Measurements from ENCODE around the gene SORL1. TPM values are rescaled to one million over a fixed set of nuclear protein-coding genes. Genes with fewer than 3 reads are reported as not detected.

Gene SORL1
- total and polyA plus RNA-seq, 2 of the 13 experiments (the other 11 are each of a cell fraction or from before 2014, with no cell fraction given), result 21.3 to 148 TPM

DNA sequence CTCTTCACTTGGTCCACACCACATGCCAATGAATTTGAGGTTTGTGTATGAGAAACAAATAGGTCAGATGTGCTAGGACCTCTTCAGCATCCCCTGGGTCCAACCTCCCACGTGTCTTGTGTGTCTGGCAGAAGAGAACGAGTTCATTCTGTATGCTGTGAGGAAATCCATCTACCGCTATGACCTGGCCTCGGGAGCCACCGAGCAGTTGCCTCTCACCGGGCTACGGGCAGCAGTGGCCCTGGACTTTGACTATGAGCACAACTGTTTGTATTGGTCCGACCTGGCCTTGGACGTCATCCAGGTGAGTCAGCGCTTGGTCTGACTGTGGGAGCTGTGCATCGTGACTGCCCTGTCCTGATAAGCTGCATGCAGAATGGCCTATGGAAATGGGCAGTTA is 101.7 kb downstream of the SORL1 start (continued):
- TF ChIP-seq, protein P1, sequence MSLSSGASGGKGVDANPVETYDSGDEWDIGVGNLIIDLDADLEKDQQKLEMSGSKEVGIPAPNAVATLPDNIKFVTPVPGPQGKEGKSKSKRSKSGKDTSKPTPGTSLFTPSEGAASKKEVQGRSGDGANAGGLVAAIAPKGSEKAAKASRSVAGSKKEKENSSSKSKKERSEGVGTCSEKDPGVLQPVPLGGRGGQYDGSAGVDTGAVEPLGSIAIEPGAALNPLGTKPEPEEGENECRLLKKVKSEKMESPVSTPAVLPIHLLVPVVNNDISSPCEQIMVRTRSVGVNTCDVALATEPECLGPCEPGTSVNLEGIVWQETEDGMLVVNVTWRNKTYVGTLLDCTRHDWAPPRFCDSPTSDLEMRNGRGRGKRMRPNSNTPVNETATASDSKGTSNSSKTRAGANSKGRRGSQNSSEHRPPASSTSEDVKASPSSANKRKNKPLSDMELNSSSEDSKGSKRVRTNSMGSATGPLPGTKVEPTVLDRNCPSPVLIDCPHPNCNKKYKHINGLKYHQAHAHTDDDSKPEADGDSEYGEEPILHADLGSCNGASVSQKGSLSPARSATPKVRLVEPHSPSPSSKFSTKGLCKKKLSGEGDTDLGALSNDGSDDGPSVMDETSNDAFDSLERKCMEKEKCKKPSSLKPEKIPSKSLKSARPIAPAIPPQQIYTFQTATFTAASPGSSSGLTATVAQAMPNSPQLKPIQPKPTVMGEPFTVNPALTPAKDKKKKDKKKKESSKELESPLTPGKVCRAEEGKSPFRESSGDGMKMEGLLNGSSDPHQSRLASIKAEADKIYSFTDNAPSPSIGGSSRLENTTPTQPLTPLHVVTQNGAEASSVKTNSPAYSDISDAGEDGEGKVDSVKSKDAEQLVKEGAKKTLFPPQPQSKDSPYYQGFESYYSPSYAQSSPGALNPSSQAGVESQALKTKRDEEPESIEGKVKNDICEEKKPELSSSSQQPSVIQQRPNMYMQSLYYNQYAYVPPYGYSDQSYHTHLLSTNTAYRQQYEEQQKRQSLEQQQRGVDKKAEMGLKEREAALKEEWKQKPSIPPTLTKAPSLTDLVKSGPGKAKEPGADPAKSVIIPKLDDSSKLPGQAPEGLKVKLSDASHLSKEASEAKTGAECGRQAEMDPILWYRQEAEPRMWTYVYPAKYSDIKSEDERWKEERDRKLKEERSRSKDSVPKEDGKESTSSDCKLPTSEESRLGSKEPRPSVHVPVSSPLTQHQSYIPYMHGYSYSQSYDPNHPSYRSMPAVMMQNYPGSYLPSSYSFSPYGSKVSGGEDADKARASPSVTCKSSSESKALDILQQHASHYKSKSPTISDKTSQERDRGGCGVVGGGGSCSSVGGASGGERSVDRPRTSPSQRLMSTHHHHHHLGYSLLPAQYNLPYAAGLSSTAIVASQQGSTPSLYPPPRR (CRISPR knock-in tag; IDR thresholded peaks at IDR 0.05; ENCODE audit: borderline replicate concordance), result peak; percentile 85
- TF ChIP-seq, protein P2, sequence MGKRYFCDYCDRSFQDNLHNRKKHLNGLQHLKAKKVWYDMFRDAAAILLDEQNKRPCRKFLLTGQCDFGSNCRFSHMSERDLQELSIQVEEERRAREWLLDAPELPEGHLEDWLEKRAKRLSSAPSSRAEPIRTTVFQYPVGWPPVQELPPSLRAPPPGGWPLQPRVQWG (CRISPR knock-in tag; IDR thresholded peaks at IDR 0.05; ENCODE audit: borderline replicate concordance, low read depth), result no peak
- 0 out of 2 replicates have a peak, but pooled peaks have one; percentile 51 for TF ChIP-seq THAP11 (CRISPR knock-in tag; IDR thresholded peaks at IDR 0.05)
- peak; percentile 73; the same call in 1 of the 2 replicates for TF ChIP-seq MIER3 (CRISPR knock-in tag; IDR thresholded peaks at IDR 0.05; ENCODE audit: borderline replicate concordance)
- no peak for TF ChIP-seq TP53 (CRISPR knock-in tag; conservative IDR thresholded peaks at IDR 0.05)
- TF ChIP-seq TBX3 (IDR thresholded peaks at IDR 0.05; ENCODE audit: borderline replicate concordance), result no peak; the same call in 1 of the 2 replicates
- TF ChIP-seq RELA (CRISPR knock-in tag; IDR thresholded peaks at IDR 0.05), result no peak
- TF ChIP-seq, protein P3, sequence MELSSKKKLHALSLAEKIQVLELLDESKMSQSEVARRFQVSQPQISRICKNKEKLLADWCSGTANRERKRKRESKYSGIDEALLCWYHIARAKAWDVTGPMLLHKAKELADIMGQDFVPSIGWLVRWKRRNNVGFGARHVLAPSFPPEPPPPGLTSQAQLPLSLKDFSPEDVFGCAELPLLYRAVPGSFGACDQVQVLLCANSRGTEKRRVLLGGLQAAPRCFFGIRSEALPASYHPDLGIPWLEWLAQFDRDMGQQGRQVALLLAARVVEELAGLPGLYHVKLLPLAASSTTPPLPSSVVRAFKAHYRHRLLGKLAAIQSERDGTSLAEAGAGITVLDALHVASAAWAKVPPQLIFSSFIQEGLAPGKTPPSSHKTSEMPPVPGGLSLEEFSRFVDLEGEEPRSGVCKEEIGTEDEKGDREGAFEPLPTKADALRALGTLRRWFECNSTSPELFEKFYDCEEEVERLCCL (CRISPR knock-in tag; IDR thresholded peaks at IDR 0.05; ENCODE audit: borderline replicate concordance), result no peak
- TF ChIP-seq ZNF652 (CRISPR knock-in tag; IDR thresholded peaks at IDR 0.05; ENCODE audit: borderline replicate concordance, low read depth), result no peak
- TF ChIP-seq KLF6 (CRISPR knock-in tag; IDR thresholded peaks at IDR 0.05), result no peak
- no peak for TF ChIP-seq ZNF530 (CRISPR knock-in tag; IDR thresholded peaks at IDR 0.05; ENCODE audit: low read depth)
- no peak for TF ChIP-seq ZNF878 (CRISPR knock-in tag; IDR thresholded peaks at IDR 0.05)
- peak; percentile 74 for TF ChIP-seq ZNF331 (CRISPR knock-in tag; IDR thresholded peaks at IDR 0.05)
- TF ChIP-seq ZNF569 (CRISPR knock-in tag; IDR thresholded peaks at IDR 0.05; ENCODE audit: borderline replicate concordance), result no peak
- TF ChIP-seq FIP1L1 (IDR thresholded peaks at IDR 0.05; ENCODE audit: borderline replicate concordance, insufficient read depth, low read depth, low read length), result no peak
- TF ChIP-seq POLR2AphosphoS5 (IDR thresholded peaks at IDR 0.05; ENCODE audit: low read depth, low read length), result no peak
- TF ChIP-seq RAD51 (IDR thresholded peaks at IDR 0.05; ENCODE audit: borderline replicate concordance), result no peak
- no peak for TF ChIP-seq PHB2 (IDR thresholded peaks at IDR 0.05; ENCODE audit: partially characterized antibody)
- peak; percentile 89 for TF ChIP-seq MTA1 (CRISPR knock-in tag; IDR thresholded peaks at IDR 0.05; ENCODE audit: borderline replicate concordance)
- no peak for TF ChIP-seq NR1H2 (CRISPR knock-in tag; IDR thresholded peaks at IDR 0.05; ENCODE audit: borderline replicate concordance, low read depth)
- 0 out of 2 replicates have a peak, but pooled peaks have one; percentile 46 for TF ChIP-seq KDM4B (CRISPR knock-in tag; IDR thresholded peaks at IDR 0.05)
- no peak for TF ChIP-seq ZNF567 (CRISPR knock-in tag; IDR thresholded peaks at IDR 0.05; ENCODE audit: borderline replicate concordance)
- peak; percentile 98 for TF ChIP-seq ZEB1 (IDR thresholded peaks at IDR 0.05; ENCODE audit: insufficient replicate concordance, low read depth)
- TF ChIP-seq NRL (CRISPR knock-in tag; IDR thresholded peaks at IDR 0.05; ENCODE audit: borderline replicate concordance), result no peak
- TF ChIP-seq, protein P4, sequence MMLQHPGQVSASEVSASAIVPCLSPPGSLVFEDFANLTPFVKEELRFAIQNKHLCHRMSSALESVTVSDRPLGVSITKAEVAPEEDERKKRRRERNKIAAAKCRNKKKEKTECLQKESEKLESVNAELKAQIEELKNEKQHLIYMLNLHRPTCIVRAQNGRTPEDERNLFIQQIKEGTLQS (CRISPR knock-in tag; IDR thresholded peaks at IDR 0.05), result peak; percentile 88
- no peak for TF ChIP-seq ETV5 (CRISPR knock-in tag; IDR thresholded peaks at IDR 0.05; ENCODE audit: borderline replicate concordance)

Measured in HepG2 (cell line).